ENCODE measurements around the gene ANKRD37.

GRCh38 chr4:185371702-185372101 lies 24.9 kb upstream of the ANKRD37 start:
- no peak for TF ChIP-seq TEAD4 (IDR thresholded peaks at IDR 0.05)
- no peak for TF ChIP-seq MAX (IDR thresholded peaks at IDR 0.05)
- no peak for TF ChIP-seq EP300 (IDR thresholded peaks at IDR 0.05; ENCODE audit: borderline replicate concordance)
- no peak for TF ChIP-seq EGR1 (IDR thresholded peaks at IDR 0.05)
- no peak for TF ChIP-seq FOXM1 (IDR thresholded peaks at IDR 0.05; ENCODE audit: borderline replicate concordance, low read depth)
- TF ChIP-seq RAD21 (IDR thresholded peaks at IDR 0.05; ENCODE audit: low read depth) = no peak
